Measurements from ENCODE around the gene CLK2.
"Not testable (repeated sequence)": the region's sequence is repeated elsewhere in the genome, so short reads cannot be mapped to it uniquely, and the experiment has no call there.

Gene CLK2

GRCh38 chr1:155236451-155236850 is 36.9 kb downstream of the CLK2 start:
- DNase-seq: no peak

GRCh38 chr1:155235375-155235774 is 37.9 kb downstream of the CLK2 start:
- not testable (repeated sequence) for DNase-seq

- not testable (repeated sequence) for DNase-seq
Observed at GRCh38 chr1:155233502-155233901, 39.8 kb downstream of the CLK2 start.

GRCh38 chr1:155232001-155232978 is 41.0 kb downstream of the CLK2 start:
- not testable (repeated sequence) for DNase-seq

GRCh38 chr1:155231302-155231701 is 42.0 kb downstream of the CLK2 start:
- DNase-seq: not testable (repeated sequence)

GRCh38 chr1:155228096-155228427 is 45.2 kb downstream of the CLK2 start:
- DNase-seq: no peak

GRCh38 chr1:155227261-155228095 is 45.8 kb downstream of the CLK2 start:
- DNase-seq: peak; percentile 96

- DNase-seq: peak; percentile 61
Observed at GRCh38 chr1:155226910-155227260, 46.4 kb downstream of the CLK2 start.

- peak; percentile 75 for DNase-seq
Observed at GRCh38 chr1:155226188-155226909, 47.0 kb downstream of the CLK2 start.

GRCh38 chr1:155225404-155225759 is 47.9 kb downstream of the CLK2 start:
- not testable (repeated sequence) for DNase-seq

GRCh38 chr1:155223047-155223446 is 50.3 kb downstream of the CLK2 start:
- no peak for DNase-seq

GRCh38 chr1:155220211-155220965 is 52.9 kb downstream of the CLK2 start:
- not testable (repeated sequence) for DNase-seq

GRCh38 chr1:155219592-155220031 is 53.7 kb downstream of the CLK2 start:
- no peak for DNase-seq

- DNase-seq: no peak
Observed at GRCh38 chr1:155218854-155219591, 54.3 kb downstream of the CLK2 start.

GRCh38 chr1:155214702-155215101 is 58.6 kb downstream of the CLK2 start:
- not testable (repeated sequence) for DNase-seq
